HepG2 (cell line): ENCODE measurements around the gene MIEF1. TPM values are rescaled to one million over a fixed set of nuclear protein-coding genes. Genes with fewer than 3 reads are reported as not detected.

Experiments used
- CERS6 ChIP-seq: sonication (generic); formaldehyde crosslinking; IDR thresholded peaks from 2 replicates; pipeline ENCODE4 v1.5.0; 2020; ENCODE audit warnings: missing genetic modification reagents
- DPF2 ChIP-seq: sonication (generic); formaldehyde crosslinking; IDR thresholded peaks from 2 replicates; pipeline ENCODE4 v1.4.0; 2020; ENCODE audit warnings: mild to moderate bottlenecking, low read depth, missing genetic modification reagents, borderline replicate concordance
- DRAP1 ChIP-seq: IDR thresholded peaks from 2 replicates; pipeline ENCODE4 v1.6.1; 2016; ENCODE audit warnings: missing genetic modification reagents, missing compliant biosample characterization
- FOXA3 ChIP-seq: IDR thresholded peaks from 2 replicates; pipeline ENCODE4 v1.6.1; 2016; ENCODE audit warnings: missing genetic modification reagents, missing compliant biosample characterization
- FUBP1 ChIP-seq: sonication (generic); formaldehyde crosslinking; IDR thresholded peaks from 2 replicates; pipeline ENCODE4 v1.5.1; 2020; ENCODE audit warnings: missing genetic modification reagents, mild to moderate bottlenecking, borderline replicate concordance
- HDAC6 ChIP-seq: fragments of 200-600 bp; sonication (generic); IDR thresholded peaks from 2 replicates; pipeline ENCODE4 v1.7.0; 2017; ENCODE audit warnings: mild to moderate bottlenecking, antibody characterized with exemption, low read length, low read depth
- IRF1 ChIP-seq: sonication (generic); formaldehyde crosslinking; IDR thresholded peaks from 2 replicates; pipeline ENCODE4 v1.4.0; 2020; ENCODE audit warnings: low read depth, mild to moderate bottlenecking, missing genetic modification reagents
- MIER3 ChIP-seq: IDR thresholded peaks from 2 replicates; pipeline ENCODE4 v1.6.1; 2016; ENCODE audit warnings: missing compliant biosample characterization, borderline replicate concordance
- MNT ChIP-seq: fragments of 450-650 bp; IDR thresholded peaks from 2 replicates; pipeline ENCODE4 v1.6.1; 2016
- POLR2AphosphoS2 ChIP-seq: IDR thresholded peaks from 2 replicates; pipeline ENCODE4 v1.6.1; 2011; ENCODE audit warnings: low read depth, low read length, improper control_type of control experiment
- RARA ChIP-seq: IDR thresholded peaks from 2 replicates; pipeline ENCODE4 v1.6.1; 2016; ENCODE audit warnings: missing genetic modification reagents, missing compliant biosample characterization
- SP2 ChIP-seq: sonication (generic); formaldehyde crosslinking; IDR thresholded peaks from 2 replicates; pipeline ENCODE4 v1.5.1; 2020; ENCODE audit warnings: mild to moderate bottlenecking, missing genetic modification reagents
- TAF15 ChIP-seq: fragments of 200-400 bp; formaldehyde crosslinking; IDR thresholded peaks from one replicate; pipeline ENCODE4 v1.6.1; 2018; ENCODE audit warnings: mild to moderate bottlenecking, low read depth, low read length; ENCODE audit not compliant: poor library complexity, severe bottlenecking
- ZKSCAN8 ChIP-seq: IDR thresholded peaks from 2 replicates; pipeline ENCODE4 v1.6.1; 2016; ENCODE audit warnings: borderline replicate concordance, missing genetic modification reagents, missing compliant biosample characterization
- ZNF138 ChIP-seq: sonication (generic); formaldehyde crosslinking; IDR thresholded peaks from 2 replicates; pipeline ENCODE4 v1.5.0; 2020; ENCODE audit warnings: mild to moderate bottlenecking, low read depth, missing genetic modification reagents
- ZNF251 ChIP-seq: sonication (generic); formaldehyde crosslinking; IDR thresholded peaks from 2 replicates; pipeline ENCODE4 v1.9.0; 2021; ENCODE audit warnings: mild to moderate bottlenecking, missing genetic modification reagents
- ZNF276 ChIP-seq: sonication (generic); formaldehyde crosslinking; IDR thresholded peaks from 2 replicates; pipeline ENCODE4 v1.4.0; 2020; ENCODE audit warnings: mild to moderate bottlenecking, low read depth, missing genetic modification reagents
- ZNF550 ChIP-seq: sonication (generic); formaldehyde crosslinking; IDR thresholded peaks from 2 replicates; pipeline ENCODE4 v1.4.0; 2020; ENCODE audit warnings: mild to moderate bottlenecking, missing genetic modification reagents, borderline replicate concordance
- ZNF597 ChIP-seq: sonication (generic); formaldehyde crosslinking; IDR thresholded peaks from 2 replicates; pipeline ENCODE4 v1.5.0; 2020; ENCODE audit warnings: missing genetic modification reagents
- ZNF7 ChIP-seq: IDR thresholded peaks from 2 replicates; pipeline ENCODE4 v1.6.1; 2016; ENCODE audit warnings: missing biosample characterization, missing genetic modification reagents
- polyA plus RNA-seq, 8 experiments: library from polyadenylated mRNA; depleted of rRNA in 3 of 8; stranded (reverse) in 7 of 8; unstranded in 1 of 8; fragments of >200 nt; fragmentation: Illumina TruSeq in 4 of 8; extraction: Trizol in 4 of 8; gene quantifications; 2 replicates each; pipeline versions ENCODE4 v1.2.1 to v1.2.3, GENCODE V29; 2011 to 2016; ENCODE audit warnings: low read depth in 4 of 8, missing spikeins in 1 of 8, mixed read lengths in 1 of 8; ENCODE audit not compliant: insufficient read depth in 1 of 8
- total RNA-seq, 5 experiments: library from RNA; depleted of rRNA; stranded (reverse); fragments of >200 nt; fragmentation: Illumina TruSeq; extraction: Trizol; gene quantifications; 2 replicates each; pipeline ENCODE4 v1.2.3, GENCODE V29; 2016; ENCODE audit warnings: low read depth in 1 of 5

MIEF1 gene
- total and polyA plus RNA-seq, 2 of the 13 experiments (the other 11 are each of a cell fraction or from before 2014, with no cell fraction given), result 21.7 to 34.8 TPM

- TF ChIP-seq FUBP1 (CRISPR knock-in tag) (no peak), CERS6 (CRISPR knock-in tag) (no peak), RARA (CRISPR knock-in tag) (peak; percentile 91), FOXA3 (CRISPR knock-in tag) (peak; percentile 34; the same call in 1 of the 2 replicates), POLR2AphosphoS2 (no peak), MNT (no peak), ZNF550 (CRISPR knock-in tag) (no peak), ZNF7 (no peak), ZNF138 (CRISPR knock-in tag) (no peak), SP2 (CRISPR knock-in tag) (no peak), TAF15 (no peak), DRAP1 (CRISPR knock-in tag) (no peak), DPF2 (CRISPR knock-in tag) (no peak), MIER3 (CRISPR knock-in tag) (no peak), ZNF597 (CRISPR knock-in tag) (no peak), HDAC6 (no peak), ZKSCAN8 (no peak), ZNF251 (no peak), IRF1 (no peak), ZNF276 (CRISPR knock-in tag) (no peak)
Measured at GRCh38 chr22:39527481-39527961, 25.4 kb downstream of the MIEF1 start (continued).
